ENCODE measurements around the gene DNMBP. TPM values are rescaled to one million over a fixed set of nuclear protein-coding genes. Genes with fewer than 3 reads are reported as not detected.

Gene DNMBP
- total and polyA plus RNA-seq, 2 of the 8 experiments (the other 6 are each of a cell fraction or from before 2014, with no cell fraction given): 19.1 to 26.4 TPM

- TF ChIP-seq E2F6 (IDR thresholded peaks at IDR 0.05): no peak
Measured at GRCh38 chr10:99845837-99846382, 163.8 kb downstream of the DNMBP start (continued).

Measured in H1 (cell line).